OCI-LY3 (cell line): ENCODE data around the gene CFAP91.

Source experiments
- CTCF ChIP-seq: fragments of 200-600, 300-600 bp; sonication (generic); IDR thresholded peaks from 2 replicates; pipeline ENCODE4 v1.5.1; 2014; ENCODE audit warnings: antibody characterized with exemption, low read length, low read depth
- EZH2phosphoT487 ChIP-seq: fragments of 200-600 bp; shearing (Covaris generic); IDR thresholded peaks from 2 replicates; pipeline ENCODE4 v1.6.1; 2018; ENCODE audit warnings: antibody characterized with exemption, mixed run types, low read depth

- TF ChIP-seq CTCF (no peak), EZH2phosphoT487 (no peak)
Measured at GRCh38 chr3:119664370-119664769, 38.5 kb upstream of the CFAP91 start.
